ENCODE data around the gene MEIOC. TPM values are rescaled to one million over a fixed set of nuclear protein-coding genes. Genes with fewer than 3 reads are reported as not detected.
"Not testable (repeated sequence)": the region's sequence is repeated elsewhere in the genome, so short reads cannot be mapped to it uniquely, and the experiment has no call there.

Gene MEIOC
- 0.52 TPM for total RNA-seq

- Histone ChIP-seq H3K27ac (ENCODE audit: low read depth, low read length) (no peak within 1 kb of the TSS), H3K36me3 (ENCODE audit: control insufficient read depth in 3 of 3, insufficient read depth in 3 of 3, low read length in 3 of 3) (no peaks in the 10 kb centered on the region), H3K9me3 (ENCODE audit: control insufficient read depth in 3 of 3, low read length in 3 of 3) (peaks cover 0 to 3% (median 2%) of the 10 kb centered on the region in 3 donors), H3K9ac (ENCODE audit: low read depth in 1 of 3, low read length in 3 of 3) (no peak within 1 kb of the TSS), H3K27me3 (ENCODE audit: control insufficient read depth in 3 of 3, insufficient read depth in 3 of 3, low read length in 3 of 3) (peaks cover 17 to 30% (median 29%) of the 10 kb centered on the region in 3 donors), H3K4me1 (ENCODE audit: control insufficient read depth in 3 of 3, insufficient read depth in 3 of 3, low read length in 3 of 3) (no peaks in the 10 kb centered on the region), H3K4me3 (ENCODE audit: low read length in 3 of 3) (no peak within 1 kb of the TSS)
Measured at GRCh38 chr17:44655983-44656710, at the start of gene MEIOC. TSS of gene MEIOC (plus strand) at chr17:44656468. CDS start at chr17:44656614, 146 bp downstream.

- Histone ChIP-seq H3K4me1 (ENCODE audit: control insufficient read depth in 3 of 3, insufficient read depth in 3 of 3, low read length in 3 of 3) (no peaks in the 10 kb centered on the region), H3K9ac (ENCODE audit: low read depth in 1 of 3, low read length in 3 of 3) (no peak overlapping the region), H3K9me3 (ENCODE audit: control insufficient read depth in 3 of 3, low read length in 3 of 3) (no peaks in the 10 kb centered on the region), H3K4me3 (ENCODE audit: low read length in 3 of 3) (no peak overlapping the region), H3K27ac (ENCODE audit: low read depth, low read length) (no peak overlapping the region), H3K36me3 (ENCODE audit: control insufficient read depth in 3 of 3, insufficient read depth in 3 of 3, low read length in 3 of 3) (no peaks in the 10 kb centered on the region), H3K27me3 (ENCODE audit: control insufficient read depth in 3 of 3, insufficient read depth in 3 of 3, low read length in 3 of 3) (peaks cover 7 to 25% (median 10%) of the 10 kb centered on the region in 3 donors)
Measured at GRCh38 chr17:44606658-44607057, 49.6 kb upstream of the MEIOC start.

- Histone ChIP-seq H3K27me3 (ENCODE audit: control insufficient read depth in 3 of 3, insufficient read depth in 3 of 3, low read length in 3 of 3) (peaks cover 7 to 32% (median 9%) of the 10 kb centered on the region in 3 donors), H3K9ac (ENCODE audit: low read depth in 1 of 3, low read length in 3 of 3) (no peak overlapping the region), H3K27ac (ENCODE audit: low read depth, low read length) (no peak overlapping the region), H3K4me3 (ENCODE audit: low read length in 3 of 3) (no peak overlapping the region), H3K9me3 (ENCODE audit: control insufficient read depth in 3 of 3, low read length in 3 of 3) (no peaks in the 10 kb centered on the region), H3K36me3 (ENCODE audit: control insufficient read depth in 3 of 3, insufficient read depth in 3 of 3, low read length in 3 of 3) (no peaks in the 10 kb centered on the region), H3K4me1 (ENCODE audit: control insufficient read depth in 3 of 3, insufficient read depth in 3 of 3, low read length in 3 of 3) (no peaks in the 10 kb centered on the region)
Measured at GRCh38 chr17:44607836-44608690, 48.2 kb upstream of the MEIOC start.

- H3K9ac ChIP-seq (ENCODE audit: low read depth in 1 of 3, low read length in 3 of 3) = no peak overlapping the region
- no peaks in the 10 kb centered on the region for H3K36me3 ChIP-seq (ENCODE audit: control insufficient read depth in 3 of 3, insufficient read depth in 3 of 3, low read length in 3 of 3)
- no peak overlapping the region for H3K4me3 ChIP-seq (ENCODE audit: low read length in 3 of 3)
- no peak overlapping the region for H3K27ac ChIP-seq (ENCODE audit: low read depth, low read length)
- peaks cover 7 to 34% (median 9%) of the 10 kb centered on the region in 3 donors for H3K27me3 ChIP-seq (ENCODE audit: control insufficient read depth in 3 of 3, insufficient read depth in 3 of 3, low read length in 3 of 3)
- no peaks in the 10 kb centered on the region for H3K9me3 ChIP-seq (ENCODE audit: control insufficient read depth in 3 of 3, low read length in 3 of 3)
- no peaks in the 10 kb centered on the region for H3K4me1 ChIP-seq (ENCODE audit: control insufficient read depth in 3 of 3, insufficient read depth in 3 of 3, low read length in 3 of 3)
Measured at GRCh38 chr17:44608727-44609435, 47.4 kb upstream of the MEIOC start.

- H3K4me1 ChIP-seq (ENCODE audit: control insufficient read depth in 3 of 3, insufficient read depth in 3 of 3, low read length in 3 of 3) = no peaks in the 10 kb centered on the region
- H3K4me3 ChIP-seq (ENCODE audit: low read length in 3 of 3) = no peak overlapping the region
- H3K9ac ChIP-seq (ENCODE audit: low read depth in 1 of 3, low read length in 3 of 3) = no peak overlapping the region
- no peaks in the 10 kb centered on the region for H3K9me3 ChIP-seq (ENCODE audit: control insufficient read depth in 3 of 3, low read length in 3 of 3)
- H3K27me3 ChIP-seq (ENCODE audit: control insufficient read depth in 3 of 3, insufficient read depth in 3 of 3, low read length in 3 of 3) = peaks cover 4 to 34% (median 6%) of the 10 kb centered on the region in 3 donors
- H3K27ac ChIP-seq (ENCODE audit: low read depth, low read length) = no peak overlapping the region
- H3K36me3 ChIP-seq (ENCODE audit: control insufficient read depth in 3 of 3, insufficient read depth in 3 of 3, low read length in 3 of 3) = no peaks in the 10 kb centered on the region
Measured at GRCh38 chr17:44610331-44610730, 45.9 kb upstream of the MEIOC start.

- no peaks in the 10 kb centered on the region for H3K4me1 ChIP-seq (ENCODE audit: control insufficient read depth in 3 of 3, insufficient read depth in 3 of 3, low read length in 3 of 3)
- no peak overlapping the region for H3K9ac ChIP-seq (ENCODE audit: low read depth in 1 of 3, low read length in 3 of 3)
- peaks cover 4 to 32% (median 6%) of the 10 kb centered on the region in 3 donors for H3K27me3 ChIP-seq (ENCODE audit: control insufficient read depth in 3 of 3, insufficient read depth in 3 of 3, low read length in 3 of 3)
- no peaks in the 10 kb centered on the region for H3K9me3 ChIP-seq (ENCODE audit: control insufficient read depth in 3 of 3, low read length in 3 of 3)
- H3K27ac ChIP-seq (ENCODE audit: low read depth, low read length) = no peak overlapping the region
- no peaks in the 10 kb centered on the region for H3K36me3 ChIP-seq (ENCODE audit: control insufficient read depth in 3 of 3, insufficient read depth in 3 of 3, low read length in 3 of 3)
- H3K4me3 ChIP-seq (ENCODE audit: low read length in 3 of 3) = no peak overlapping the region
Measured at GRCh38 chr17:44610871-44611270, 45.4 kb upstream of the MEIOC start.

GRCh38 chr17:44614862-44615261 lies 41.4 kb upstream of the MEIOC start:
- Histone ChIP-seq H3K9me3 (ENCODE audit: control insufficient read depth in 3 of 3, low read length in 3 of 3) (no peaks in the 10 kb centered on the region), H3K4me1 (ENCODE audit: control insufficient read depth in 3 of 3, insufficient read depth in 3 of 3, low read length in 3 of 3) (no peaks in the 10 kb centered on the region), H3K36me3 (ENCODE audit: control insufficient read depth in 3 of 3, insufficient read depth in 3 of 3, low read length in 3 of 3) (no peaks in the 10 kb centered on the region), H3K9ac (ENCODE audit: low read depth in 1 of 3, low read length in 3 of 3) (no peak overlapping the region), H3K27me3 (ENCODE audit: control insufficient read depth in 3 of 3, insufficient read depth in 3 of 3, low read length in 3 of 3) (peaks cover 0 to 19% (median 6%) of the 10 kb centered on the region in 3 donors), H3K27ac (ENCODE audit: low read depth, low read length) (no peak overlapping the region), H3K4me3 (ENCODE audit: low read length in 3 of 3) (no peak overlapping the region)

GRCh38 chr17:44618652-44619051 lies 37.6 kb upstream of the MEIOC start:
- H3K27me3 ChIP-seq (ENCODE audit: control insufficient read depth in 3 of 3, insufficient read depth in 3 of 3, low read length in 3 of 3) = peaks cover 4 to 24% (median 7%) of the 10 kb centered on the region in 3 donors
- not testable (repeated sequence) for H3K4me1 ChIP-seq (ENCODE audit: control insufficient read depth in 3 of 3, insufficient read depth in 3 of 3, low read length in 3 of 3); H3K36me3 ChIP-seq (ENCODE audit: control insufficient read depth in 3 of 3, insufficient read depth in 3 of 3, low read length in 3 of 3); H3K4me3 ChIP-seq (ENCODE audit: low read length in 3 of 3); H3K9me3 ChIP-seq (ENCODE audit: control insufficient read depth in 3 of 3, low read length in 3 of 3); H3K27ac ChIP-seq (ENCODE audit: low read depth, low read length); H3K9ac ChIP-seq (ENCODE audit: low read depth in 1 of 3, low read length in 3 of 3)

GRCh38 chr17:44623070-44623725 lies 33.1 kb upstream of the MEIOC start:
- no peak overlapping the region for H3K9ac ChIP-seq (ENCODE audit: low read depth in 1 of 3, low read length in 3 of 3)
- no peak overlapping the region for H3K4me3 ChIP-seq (ENCODE audit: low read length in 3 of 3)
- H3K36me3 ChIP-seq (ENCODE audit: control insufficient read depth in 3 of 3, insufficient read depth in 3 of 3, low read length in 3 of 3) = no peaks in the 10 kb centered on the region
- H3K27ac ChIP-seq (ENCODE audit: low read depth, low read length) = no peak overlapping the region
- peaks cover 4 to 24% (median 5%) of the 10 kb centered on the region in 3 donors for H3K27me3 ChIP-seq (ENCODE audit: control insufficient read depth in 3 of 3, insufficient read depth in 3 of 3, low read length in 3 of 3)
- no peaks in the 10 kb centered on the region for H3K9me3 ChIP-seq (ENCODE audit: control insufficient read depth in 3 of 3, low read length in 3 of 3)
- H3K4me1 ChIP-seq (ENCODE audit: control insufficient read depth in 3 of 3, insufficient read depth in 3 of 3, low read length in 3 of 3) = no peaks in the 10 kb centered on the region
